CD4-positive, alpha-beta T cell treated with Interleukin-17A for 4 hours (primary cell): ENCODE data around the gene BOK.
"Not testable (repeated sequence)": the region's sequence is repeated elsewhere in the genome, so short reads cannot be mapped to it uniquely, and the experiment has no call there.

Experiments
- DNase-seq: peaks from one replicate; pipeline ENCODE4 v3.0.0-alpha.2; 2020; ENCODE audit warnings: mixed read lengths

The BOK gene

GRCh38 chr2:241574911-241575623 is 16.5 kb downstream of the BOK start:
- DNase-seq, result no peak

DNA sequence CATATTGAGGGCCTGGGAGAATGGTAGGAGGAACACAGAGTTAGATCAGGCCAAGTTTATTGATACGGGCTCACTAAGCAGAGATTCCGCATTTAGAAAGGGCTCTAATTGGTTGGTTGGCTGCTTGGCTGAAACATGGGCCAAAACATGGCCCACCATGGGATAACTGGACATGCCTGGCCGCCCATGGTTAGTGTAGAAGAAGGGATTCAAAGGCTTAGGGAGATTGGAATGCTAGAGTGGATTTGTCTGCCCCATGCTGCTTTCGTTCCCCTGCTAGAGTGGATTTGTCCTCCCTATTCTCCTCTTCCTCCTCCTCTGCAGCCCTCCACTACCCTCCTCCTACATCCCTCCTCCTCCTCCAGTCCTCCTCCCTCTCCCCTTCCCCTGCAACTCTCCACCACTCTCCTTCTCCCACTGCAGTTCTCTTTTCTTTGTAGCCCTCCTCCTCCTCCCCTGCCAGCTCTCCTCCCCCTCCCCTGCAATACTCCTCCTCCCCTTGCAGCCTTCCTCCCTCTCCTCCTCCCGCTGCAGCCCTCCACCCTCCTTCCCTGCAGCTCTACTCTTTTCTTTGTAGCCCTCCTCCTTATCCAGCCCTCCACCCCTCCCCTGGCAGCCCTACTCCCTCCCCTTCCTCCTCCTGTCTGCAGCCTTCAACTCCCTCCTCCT is 17.2 kb downstream of the BOK start:
- DNase-seq, result no peak

- no peak for DNase-seq
These were observed 17.7 kb downstream of the BOK start for GRCh38 chr2:241576293-241576654.

DNA sequence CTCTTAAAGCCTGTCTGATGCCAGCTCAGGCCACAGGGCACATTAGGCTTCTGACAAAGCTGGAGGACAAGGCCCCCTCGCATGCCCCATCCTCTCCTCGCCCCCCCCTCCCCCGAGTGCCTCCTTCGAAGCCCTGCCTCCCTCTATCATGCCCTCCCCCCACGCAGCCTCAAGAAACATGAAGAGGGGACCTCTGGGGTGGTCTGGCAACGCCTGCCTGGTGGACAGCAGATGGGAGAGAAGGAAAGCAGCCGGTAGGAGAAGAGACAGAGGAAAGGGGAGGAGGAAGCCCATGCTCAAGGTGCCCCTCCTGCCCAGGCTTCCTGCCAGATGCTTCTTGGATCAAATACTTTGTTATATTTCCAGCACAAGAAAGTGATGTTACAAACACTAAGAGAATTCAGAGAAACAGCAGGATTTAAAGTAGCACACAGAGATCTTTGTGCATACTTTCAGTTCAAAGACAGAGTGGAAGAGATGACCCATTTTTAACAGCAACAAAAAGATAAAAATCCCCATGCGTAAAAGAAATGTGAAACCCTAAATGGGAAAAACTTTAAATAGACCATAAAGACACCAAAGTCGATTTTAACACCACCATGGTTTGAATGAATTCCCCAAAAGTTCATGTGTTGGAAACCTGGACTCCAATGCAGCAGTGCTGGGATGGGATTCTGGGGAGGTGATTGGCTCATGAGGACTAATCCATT is 19.0 kb downstream of the BOK start:
- DNase-seq, result no peak

GRCh38 chr2:241579281-241579680 is 20.7 kb downstream of the BOK start:
- DNase-seq, result no peak

GRCh38 chr2:241582328-241582727 is 23.8 kb downstream of the BOK start:
- no peak for DNase-seq

DNA sequence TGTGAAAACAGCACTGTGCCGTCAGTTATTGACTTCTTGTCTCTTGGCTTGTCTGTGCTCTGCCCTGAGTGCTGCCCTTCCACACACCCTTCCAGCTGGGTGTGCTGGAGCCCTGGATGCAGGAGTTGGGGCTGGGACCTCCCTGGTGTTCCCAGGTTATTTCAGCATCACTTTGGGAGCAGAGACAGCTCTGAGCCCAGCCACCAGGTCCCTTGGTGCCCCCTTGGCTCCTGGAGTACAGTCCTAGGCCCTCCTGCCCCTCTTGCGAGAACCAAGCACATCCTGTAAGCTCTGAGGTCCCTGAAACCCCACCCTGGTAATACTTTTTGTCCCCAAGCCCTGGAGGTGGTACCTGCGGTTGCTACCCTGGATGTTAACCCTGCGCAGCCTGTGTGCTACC is 24.3 kb downstream of the BOK start:
- no peak for DNase-seq

DNA sequence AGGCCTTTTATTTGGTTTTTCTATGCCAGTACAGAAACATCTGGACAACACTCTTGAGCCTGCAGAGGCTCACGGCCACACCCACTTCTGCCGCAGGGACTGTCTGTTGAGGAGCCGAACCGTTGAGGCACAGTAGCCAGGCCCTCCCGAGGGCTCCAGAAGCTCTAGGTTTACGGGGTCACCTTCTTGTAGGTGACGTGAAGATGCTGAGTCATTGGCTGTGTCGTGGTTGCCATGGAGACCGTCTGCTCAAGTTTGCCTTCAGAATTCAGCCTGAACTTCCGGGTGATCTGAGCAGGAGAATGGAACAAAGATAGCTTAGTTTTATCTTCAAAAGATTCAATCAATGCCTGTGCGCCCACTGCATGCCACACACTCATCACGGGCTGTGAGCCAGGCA is 25.9 kb downstream of the BOK start:
- no peak for DNase-seq

DNA sequence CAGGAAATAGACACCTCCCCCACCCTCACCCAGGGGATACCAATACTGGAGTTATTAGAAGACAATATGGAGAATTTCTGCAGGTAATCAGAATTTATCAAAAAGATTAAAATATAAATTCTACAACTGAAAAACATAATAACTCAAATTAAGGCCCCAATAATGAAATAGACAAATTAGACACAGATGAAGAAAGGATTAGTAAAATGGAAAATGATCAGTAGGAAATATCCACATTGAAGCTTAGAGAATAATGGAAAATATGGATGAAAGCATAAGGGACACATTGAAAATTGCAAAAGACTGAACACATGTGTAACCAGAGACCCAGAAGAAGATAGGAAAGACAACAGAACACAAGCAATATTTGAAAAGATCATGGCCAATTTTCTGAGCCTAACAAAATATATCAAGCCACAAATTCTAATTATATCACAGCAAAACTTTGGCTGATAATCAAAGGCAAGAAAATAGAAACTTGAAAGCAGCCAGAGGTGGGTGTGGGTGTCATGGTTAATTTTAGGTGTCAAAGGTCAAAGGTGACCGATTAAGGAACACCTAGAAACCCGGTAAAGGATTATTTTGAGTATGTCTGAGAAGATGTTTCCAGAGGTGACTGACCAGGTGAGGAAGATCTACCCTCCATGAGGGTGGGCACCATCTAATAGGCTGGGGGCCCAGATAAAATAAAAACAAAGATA is 28.2 kb downstream of the BOK start:
- no peak for DNase-seq

GRCh38 chr2:241589863-241590262 is 31.3 kb downstream of the BOK start:
- not testable (repeated sequence) for DNase-seq

- not testable (repeated sequence) for DNase-seq
These were observed 32.2 kb downstream of the BOK start for GRCh38 chr2:241590496-241591455.

DNA sequence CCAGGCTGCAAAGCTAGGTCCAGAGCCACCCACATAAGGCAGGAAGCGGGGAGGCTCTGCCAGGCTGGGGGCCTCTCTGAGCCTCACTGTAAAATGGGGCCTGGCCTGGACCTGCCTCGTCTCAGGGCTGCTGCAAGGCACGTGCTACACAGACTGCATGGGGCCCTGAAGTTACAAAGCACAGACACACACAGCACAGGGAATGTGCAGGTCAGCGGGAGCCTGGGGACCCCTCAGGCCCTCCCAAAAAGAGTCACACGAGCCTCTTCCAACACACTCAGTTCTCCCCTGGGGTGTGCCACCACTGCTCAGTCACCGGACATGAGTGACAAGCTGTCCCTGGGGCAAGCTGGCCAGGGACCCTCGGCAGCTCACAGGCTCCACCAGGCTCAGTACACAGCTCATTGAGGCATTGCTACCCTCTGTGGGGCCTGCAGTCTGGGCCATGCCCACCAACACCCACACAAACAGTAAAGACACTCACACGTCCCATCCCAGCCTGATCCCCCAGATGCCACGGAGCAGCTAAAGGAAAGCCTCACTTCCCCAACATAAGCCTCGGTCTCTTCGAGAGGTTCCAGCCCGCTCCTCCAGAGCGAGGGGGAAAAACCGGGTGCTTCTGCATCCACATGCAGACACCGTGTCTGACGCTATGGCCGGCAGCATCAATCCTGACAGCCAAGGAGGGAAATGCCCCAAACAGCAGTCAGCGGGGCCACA is 33.7 kb downstream of the BOK start:
- DNase-seq, result no peak

DNA sequence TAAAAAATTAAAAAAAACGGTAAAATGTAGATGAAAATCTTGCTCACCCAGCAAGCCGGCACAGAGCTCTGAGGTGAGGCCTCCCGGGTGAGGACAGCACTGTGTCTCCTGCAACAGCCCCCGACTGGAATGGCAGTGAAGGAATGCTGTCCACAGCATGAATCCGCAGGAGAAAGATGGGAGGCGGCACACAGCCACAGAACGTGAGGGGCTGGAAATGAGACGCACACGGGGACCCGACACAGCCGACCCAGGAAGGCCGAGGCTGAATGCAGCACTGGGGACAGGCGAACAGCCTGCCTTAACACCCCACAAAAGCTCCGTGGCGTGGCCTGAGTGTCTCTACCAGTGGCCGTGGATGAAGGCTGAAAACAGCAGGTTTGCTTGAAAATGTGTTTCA is 34.7 kb downstream of the BOK start:
- DNase-seq, result no peak

DNA sequence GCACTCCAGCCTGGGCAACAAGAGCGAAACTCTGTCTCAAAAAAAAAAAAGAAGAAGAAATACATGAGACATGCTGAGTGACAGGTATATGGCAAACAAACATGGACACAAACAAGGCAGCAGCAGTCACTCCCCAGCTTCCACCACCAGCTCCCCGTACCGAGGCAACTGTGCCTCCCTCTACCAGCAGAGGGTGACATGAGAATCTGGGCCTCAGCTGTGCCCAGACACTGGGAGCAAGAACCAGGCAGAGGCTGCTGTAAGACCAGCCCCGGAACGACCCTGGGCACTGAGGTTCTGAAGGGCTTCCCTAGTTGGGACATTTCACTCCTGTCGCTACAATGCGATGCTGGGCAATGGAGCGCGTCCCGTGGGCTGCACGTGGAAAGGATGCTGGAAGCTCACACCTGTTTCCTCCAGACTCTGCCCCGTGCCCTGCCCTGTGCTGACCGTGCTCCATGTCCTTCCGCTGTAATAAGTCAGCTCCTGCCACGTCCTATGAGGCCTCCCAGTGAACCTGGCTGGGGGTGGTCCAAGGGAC is 37.1 kb downstream of the BOK start:
- no peak for DNase-seq

GRCh38 chr2:241597561-241597960 is 39.0 kb downstream of the BOK start:
- DNase-seq, result no peak

- DNase-seq, result no peak
These were observed 39.5 kb downstream of the BOK start for GRCh38 chr2:241598061-241598460.

GRCh38 chr2:241598487-241598886 is 39.9 kb downstream of the BOK start:
- no peak for DNase-seq

- no peak for DNase-seq
These were observed 41.1 kb downstream of the BOK start for GRCh38 chr2:241599615-241600014.

GRCh38 chr2:241601841-241602240 is 43.3 kb downstream of the BOK start:
- DNase-seq, result no peak

DNA sequence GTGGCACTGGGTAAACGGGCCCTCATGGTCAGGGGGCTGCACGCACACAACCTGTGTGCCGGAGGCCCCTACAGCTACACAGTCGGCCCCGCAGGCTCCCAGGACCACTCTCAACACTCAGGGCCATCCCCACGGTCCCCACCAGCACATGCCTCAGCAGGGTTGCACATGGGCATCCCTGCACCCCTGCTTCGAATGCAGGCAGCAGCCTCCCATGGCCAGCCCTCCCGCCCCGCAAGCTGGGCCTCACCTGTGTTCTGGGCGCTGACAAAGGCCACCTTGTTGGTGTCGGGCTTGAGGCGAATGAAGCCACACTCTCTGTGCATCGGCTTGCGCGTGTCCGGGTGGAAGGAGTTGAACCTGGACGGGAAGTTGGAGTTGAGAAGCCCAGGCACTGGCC is 44.2 kb downstream of the BOK start:
- no peak for DNase-seq

- no peak for DNase-seq
These were observed 45.1 kb downstream of the BOK start for GRCh38 chr2:241603686-241604085.
